Vagina (tissue), 2 donors: ENCODE measurements around the gene H1-8. TPM values are rescaled to one million over a fixed set of nuclear protein-coding genes. Genes with fewer than 3 reads are reported as not detected.

Experiments used
- DNase-seq, 2 donors: peaks; one replicate each; pipeline ENCODE4 v3.0.0-alpha.2; 2017; ENCODE audit errors: extremely low spot score in 2 of 2
- H3K27ac ChIP-seq: fragments of 200-600 bp; sonication (generic); one replicate; pipeline ENCODE4 v1.5.1; 2019
- H3K27me3 ChIP-seq: fragments of 200-600 bp; sonication (generic); one replicate; pipeline ENCODE4 v1.5.1; 2019
- H3K36me3 ChIP-seq, 2 donors: fragments of 200-600 bp; sonication (generic); one replicate each; pipeline ENCODE4 v1.5.1; 2017 to 2019
- H3K4me1 ChIP-seq: fragments of 200-600 bp; sonication (generic); one replicate; pipeline ENCODE4 v1.5.1; 2019
- H3K4me3 ChIP-seq, 2 donors: fragments of 200-600 bp; sonication (generic); 1 replicate in 1 of 2; 2 replicates in 1 of 2; pipeline ENCODE4 v1.5.1; 2016 to 2019
- H3K9me3 ChIP-seq: fragments of 200-600 bp; sonication (generic); one replicate; pipeline ENCODE4 v1.5.1; 2019
- POLR2A ChIP-seq, 2 donors: fragments of 450-650 bp; IDR thresholded peaks; one replicate each; pipeline ENCODE4 v1.6.1; 2017; ENCODE audit warnings: antibody characterized with exemption in 2 of 2, mild to moderate bottlenecking in 2 of 2, moderate library complexity in 2 of 2
- POLR2AphosphoS5 ChIP-seq, 2 donors: sonication (generic); formaldehyde crosslinking; IDR thresholded peaks; one replicate each; pipeline ENCODE4 v1.9.0; 2017; ENCODE audit warnings: antibody characterized with exemption in 2 of 2, mild to moderate bottlenecking in 2 of 2, low read depth in 1 of 2; ENCODE audit not compliant: insufficient read depth in 1 of 2
- intact Hi-C: fragments of 100-400 bp; cut with DNase I; formaldehyde crosslinking; loops from one replicate; pipeline ENCODE4 v1.15.1; 2023
- total RNA-seq: library from RNA; depleted of rRNA; stranded (reverse); fragments of >200 nt; gene quantifications from one replicate; pipeline ENCODE4 v1.2.3, GENCODE V29; 2016
- TF ChIP-seq, protein P1 (sequence below), 3 experiments: fragments of 450-650 bp in 2 of 3; fragments of 200-600 bp in 1 of 3; sonication (generic) in 1 of 3; IDR thresholded peaks; one replicate each; pipeline ENCODE4 v1.5.1; 2017 to 2019; ENCODE audit warnings: antibody characterized with exemption in 3 of 3, mild to moderate bottlenecking in 2 of 3, moderate library complexity in 2 of 3

H1-8 gene
- total RNA-seq, 1 donor from 2014 or later: not detected

DNA sequence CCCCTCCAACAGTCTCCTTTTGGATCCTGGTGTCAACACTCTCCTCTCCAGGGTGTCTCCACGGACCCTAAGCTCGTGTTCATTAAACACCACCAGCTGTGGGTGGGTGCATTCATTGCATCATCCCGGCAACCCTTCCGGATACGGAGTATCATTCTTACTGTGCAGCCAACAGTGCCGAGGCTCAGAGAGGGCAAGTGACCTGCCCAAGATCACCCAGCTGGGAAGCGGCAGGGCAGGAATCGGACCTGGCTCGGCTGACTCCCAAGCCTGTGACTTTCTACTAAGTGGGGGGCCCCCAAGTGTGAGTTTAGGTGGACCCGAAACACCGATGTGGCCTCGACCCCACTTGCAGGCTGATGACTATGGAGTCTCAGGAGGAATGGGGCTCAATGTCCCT is 20.4 kb downstream of the H1-8 start:
- H3K36me3 ChIP-seq: peaks cover 0 to 31% of the 10 kb centered on the region in 2 donors
- H3K9me3 ChIP-seq: no peaks in the 10 kb centered on the region
- H3K27me3 ChIP-seq: no peaks in the 10 kb centered on the region
- peak overlapping the region; percentile 84 for H3K27ac ChIP-seq
- intact Hi-C loops: no loop called here
- DNase-seq: no peak
- peaks cover 96% of the 10 kb centered on the region for H3K4me1 ChIP-seq
- no peak for TF ChIP-seq POLR2A (IDR thresholded peaks at IDR 0.05)
- no peak for TF ChIP-seq POLR2AphosphoS5 (IDR thresholded peaks at IDR 0.05; ENCODE audit: insufficient read depth in 1 of 2, low read depth in 1 of 2)
- TF ChIP-seq, protein P1, sequence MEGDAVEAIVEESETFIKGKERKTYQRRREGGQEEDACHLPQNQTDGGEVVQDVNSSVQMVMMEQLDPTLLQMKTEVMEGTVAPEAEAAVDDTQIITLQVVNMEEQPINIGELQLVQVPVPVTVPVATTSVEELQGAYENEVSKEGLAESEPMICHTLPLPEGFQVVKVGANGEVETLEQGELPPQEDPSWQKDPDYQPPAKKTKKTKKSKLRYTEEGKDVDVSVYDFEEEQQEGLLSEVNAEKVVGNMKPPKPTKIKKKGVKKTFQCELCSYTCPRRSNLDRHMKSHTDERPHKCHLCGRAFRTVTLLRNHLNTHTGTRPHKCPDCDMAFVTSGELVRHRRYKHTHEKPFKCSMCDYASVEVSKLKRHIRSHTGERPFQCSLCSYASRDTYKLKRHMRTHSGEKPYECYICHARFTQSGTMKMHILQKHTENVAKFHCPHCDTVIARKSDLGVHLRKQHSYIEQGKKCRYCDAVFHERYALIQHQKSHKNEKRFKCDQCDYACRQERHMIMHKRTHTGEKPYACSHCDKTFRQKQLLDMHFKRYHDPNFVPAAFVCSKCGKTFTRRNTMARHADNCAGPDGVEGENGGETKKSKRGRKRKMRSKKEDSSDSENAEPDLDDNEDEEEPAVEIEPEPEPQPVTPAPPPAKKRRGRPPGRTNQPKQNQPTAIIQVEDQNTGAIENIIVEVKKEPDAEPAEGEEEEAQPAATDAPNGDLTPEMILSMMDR (IDR thresholded peaks at IDR 0.05): no peak
- H3K4me3 ChIP-seq: no peak overlapping the region

DNA sequence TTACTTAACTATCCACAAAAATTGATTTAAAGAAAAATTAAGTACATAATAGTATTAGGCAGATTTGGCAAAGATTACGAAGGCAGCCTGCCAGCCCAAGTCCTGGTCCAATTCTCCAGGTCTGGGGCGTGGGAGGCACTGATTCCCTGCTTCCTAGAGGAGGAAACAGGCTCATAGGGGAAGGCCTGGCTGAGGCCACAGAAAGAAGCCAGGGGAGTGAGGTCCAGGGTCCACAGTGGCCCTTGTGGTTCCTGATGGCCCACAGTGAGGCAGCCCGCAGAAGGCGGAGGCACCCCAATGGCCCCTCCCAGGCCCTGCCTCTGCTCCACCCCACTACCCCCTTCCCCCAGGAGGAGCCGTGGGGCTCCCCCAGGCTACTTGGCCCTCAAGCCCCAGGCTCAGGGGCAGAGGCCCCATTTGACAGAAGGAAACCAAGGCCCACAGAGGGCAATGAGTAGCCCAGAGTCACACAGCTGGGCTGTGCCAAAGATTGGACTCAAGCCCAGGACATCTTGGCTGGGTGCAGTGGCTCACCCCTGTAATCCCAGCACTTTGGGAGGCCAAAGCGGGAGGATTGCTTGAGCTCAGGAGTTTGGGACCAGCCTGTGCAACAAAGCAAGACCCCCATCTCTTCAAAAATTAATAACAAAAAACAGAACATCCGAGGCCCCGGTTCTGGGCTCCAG is 21.0 kb downstream of the H1-8 start:
- Histone ChIP-seq H3K27me3 (no peaks in the 10 kb centered on the region), H3K4me1 (peaks cover 89% of the 10 kb centered on the region), H3K27ac (peak overlapping the region; percentile 84), H3K9me3 (no peaks in the 10 kb centered on the region), H3K4me3 (no peak overlapping the region), H3K36me3 (peaks cover 0 to 28% of the 10 kb centered on the region in 2 donors)
- TF ChIP-seq POLR2AphosphoS5 (IDR thresholded peaks at IDR 0.05; ENCODE audit: insufficient read depth in 1 of 2, low read depth in 1 of 2) (no peak), POLR2A (IDR thresholded peaks at IDR 0.05) (no peak)
- TF ChIP-seq, protein P1 (IDR thresholded peaks at IDR 0.05): no peak
- no peak for DNase-seq
- intact Hi-C loops: no loop called here

DNA sequence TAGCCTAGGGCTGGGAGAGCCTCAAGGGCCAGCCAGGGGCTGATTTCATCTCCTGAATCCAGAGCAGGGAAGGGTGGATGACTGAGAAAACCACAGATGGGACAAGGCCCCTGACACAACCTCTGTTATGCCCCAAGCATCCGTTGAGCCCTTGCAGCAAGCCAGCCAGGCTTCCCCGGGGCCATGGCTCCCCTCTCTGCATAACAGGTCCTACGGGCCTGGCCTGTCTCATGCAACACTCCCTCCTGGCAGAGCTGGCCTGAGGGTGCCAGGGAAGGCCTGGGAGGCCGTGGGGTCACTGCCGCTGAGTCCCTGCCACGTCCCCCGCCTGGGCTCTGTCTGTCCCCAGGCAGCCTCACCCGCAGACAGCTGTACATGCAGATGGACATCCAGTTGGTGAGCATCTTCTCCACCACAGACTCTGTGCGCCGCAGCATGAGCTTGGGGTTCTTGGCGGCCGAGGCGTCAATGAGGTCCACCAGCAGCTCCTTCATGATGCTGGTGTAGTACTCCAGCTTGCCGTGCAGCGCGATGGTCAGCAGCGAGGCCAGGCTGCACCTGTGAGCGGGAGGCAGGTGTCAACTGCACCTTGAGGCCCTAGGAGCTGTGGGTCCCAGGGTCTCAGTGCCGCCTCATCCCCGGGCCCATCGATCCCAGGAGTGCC is 22.1 kb downstream of the H1-8 start:
- no peaks in the 10 kb centered on the region for H3K9me3 ChIP-seq
- H3K27me3 ChIP-seq: no peaks in the 10 kb centered on the region
- intact Hi-C loops: no loop called here
- no peak for TF ChIP-seq POLR2AphosphoS5 (IDR thresholded peaks at IDR 0.05; ENCODE audit: insufficient read depth in 1 of 2, low read depth in 1 of 2)
- no peak for TF ChIP-seq POLR2A (IDR thresholded peaks at IDR 0.05)
- TF ChIP-seq, protein P1 (IDR thresholded peaks at IDR 0.05): no peak
- DNase-seq: no peak
- H3K4me3 ChIP-seq: no peak overlapping the region
- peaks cover 78% of the 10 kb centered on the region for H3K4me1 ChIP-seq
- peaks cover 0 to 38% of the 10 kb centered on the region in 2 donors for H3K36me3 ChIP-seq
- peak overlapping the region; percentile 84 for H3K27ac ChIP-seq

DNA sequence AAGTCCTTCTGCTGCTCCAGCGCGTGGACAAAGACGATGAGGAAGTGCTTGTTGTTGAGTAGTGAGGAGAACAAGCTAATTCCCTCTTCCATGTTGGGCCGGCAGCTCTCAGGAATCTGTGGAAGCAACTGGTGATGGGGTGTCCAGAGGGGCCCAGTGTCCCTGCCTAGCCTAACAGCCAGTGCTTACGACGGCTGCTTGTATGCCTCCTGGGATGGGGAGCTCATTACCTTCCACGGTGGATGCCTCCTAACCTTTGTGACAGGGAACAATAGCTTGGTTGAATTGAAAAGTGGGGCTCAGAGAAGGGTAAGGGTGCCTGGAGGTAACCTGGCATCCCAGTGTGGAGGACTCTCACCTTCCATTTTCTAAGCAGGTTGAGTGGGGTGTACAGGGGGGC is 22.9 kb downstream of the H1-8 start:
- DNase-seq: no peak
- peak overlapping the region; percentile 84 for H3K27ac ChIP-seq
- TF ChIP-seq POLR2A (IDR thresholded peaks at IDR 0.05): no peak
- TF ChIP-seq POLR2AphosphoS5 (IDR thresholded peaks at IDR 0.05; ENCODE audit: insufficient read depth in 1 of 2, low read depth in 1 of 2): no peak
- TF ChIP-seq, protein P1 (IDR thresholded peaks at IDR 0.05): no peak

More for the DNA sequence above, 22.9 kb downstream of the H1-8 start:
- Histone ChIP-seq H3K9me3 (no peaks in the 10 kb centered on the region), H3K4me1 (peaks cover 70% of the 10 kb centered on the region), H3K36me3 (peaks cover 0 to 46% of the 10 kb centered on the region in 2 donors), H3K27me3 (no peaks in the 10 kb centered on the region), H3K4me3 (no peak overlapping the region)
- intact Hi-C loops: no loop called here
